Caco-2 (cell line): ENCODE results near the gene BRSK2. TPM values are rescaled to one million over a fixed set of nuclear protein-coding genes. Genes with fewer than 3 reads are reported as not detected.

Source experiments
- BruUV-seq: library from RNA; stranded (reverse); fragments of 400-500 nt; replicated peaks from 2 replicates; lab custom pipeline; 2021; lab: Mats Ljungman, UMichigan
- CTCF ChIA-PET: fragments of 300-600 bp; sonication (Branson Sonifier 250); formaldehyde crosslinking; loops from one replicate; lab custom pipeline; 2022; ENCODE audit warnings: antibody characterized with exemption; lab: Charles Lee
- POLR2A ChIA-PET: fragments of 300-600 bp; sonication (Branson Sonifier 250); formaldehyde crosslinking; loops from one replicate; lab custom pipeline; 2022; ENCODE audit warnings: antibody characterized with exemption; lab: Charles Lee
- DNase-seq, 2 experiments: peaks; one replicate each; pipeline versions ENCODE4 v3.0.0 to v3.0.0-alpha.2; 2020 to 2022
- H3K27me3 ChIP-seq: replicated peaks from 2 replicates; pipeline ENCODE4 v1.6.0; 2011; ENCODE audit warnings: low read length; ENCODE audit not compliant: control insufficient read depth, insufficient read depth
- H3K36me3 ChIP-seq: 2 replicates; pipeline ENCODE4 v1.5.1; 2011; ENCODE audit warnings: low read length; ENCODE audit not compliant: control insufficient read depth, insufficient read depth
- H3K4me1 ChIP-seq: fragments of 250-450 bp; sonication (Bioruptor Pico); 2 replicates; pipeline ENCODE4 v1.5.1; 2020; ENCODE audit warnings: mild to moderate bottlenecking
- H3K4me3 ChIP-seq: 2 replicates; pipeline ENCODE4 v1.5.1; 2011; ENCODE audit warnings: low read depth, mild to moderate bottlenecking, control low read depth, low read length
- H3K9me3 ChIP-seq: fragments of 250-450 bp; sonication (Bioruptor Pico); 2 replicates; pipeline ENCODE4 v1.5.1; 2020; ENCODE audit warnings: mild to moderate bottlenecking, moderate library complexity
- H3K27ac Mint-ChIP-seq: one replicate; pipeline ENCODE4 v1.8.0; 2022; ENCODE audit warnings: mixed read lengths; ENCODE audit not compliant: unreplicated experiment
- H3K27me3 Mint-ChIP-seq: one replicate; pipeline ENCODE4 v1.8.0; 2022; ENCODE audit warnings: mixed read lengths; ENCODE audit not compliant: insufficient read depth, unreplicated experiment
- H3K36me3 Mint-ChIP-seq: one replicate; pipeline ENCODE4 v1.8.0; 2022; ENCODE audit warnings: mild to moderate bottlenecking, mixed read lengths; ENCODE audit not compliant: insufficient read depth, unreplicated experiment
- H3K4me1 Mint-ChIP-seq: one replicate; pipeline ENCODE4 v1.8.0; 2022; ENCODE audit warnings: low read depth, mixed read lengths; ENCODE audit not compliant: unreplicated experiment
- H3K4me3 Mint-ChIP-seq: one replicate; pipeline ENCODE4 v1.8.0; 2022; ENCODE audit warnings: mild to moderate bottlenecking, moderate library complexity, mixed read lengths; ENCODE audit not compliant: unreplicated experiment
- H3K9me3 Mint-ChIP-seq: one replicate; pipeline ENCODE4 v1.8.0; 2022; ENCODE audit warnings: mixed read lengths; ENCODE audit not compliant: unreplicated experiment
- CTCF ChIP-seq, 2 experiments: fragments of 200-600 bp in 1 of 2; IDR thresholded peaks; 1 replicate in 1 of 2; 2 replicates in 1 of 2; pipeline versions ENCODE4 v1.5.1 to v1.8.0; 2011 to 2022; ENCODE audit warnings: antibody characterized with exemption in 1 of 2, control low read depth in 1 of 2, inconsistent platforms in 1 of 2, low read depth in 1 of 2, low read length in 1 of 2, mild to moderate bottlenecking in 1 of 2, moderate library complexity in 1 of 2; ENCODE audit not compliant: insufficient read depth in 1 of 2, severe bottlenecking in 1 of 2, unreplicated experiment in 1 of 2
- intact Hi-C: fragments of 100-400 bp; cut with micrococcal nuclease; formaldehyde crosslinking; loops from one replicate; pipeline ENCODE4 v1.10.0; 2022; ENCODE audit not compliant: unreplicated experiment
- total RNA-seq: library from RNA; stranded (reverse); gene quantifications from 2 replicates; pipeline ENCODE4 v1.2.3, GENCODE V29; 2022

Gene BRSK2
- total RNA-seq, 1 experiment from 2014 or later: 32.8 TPM

- CTCF ChIA-PET: no interaction called here
- H3K27me3 Mint-ChIP-seq: no peaks in the 10 kb centered on the region
- no peaks in the 10 kb centered on the region for H3K27me3 ChIP-seq
- H3K4me1 ChIP-seq: no peaks in the 10 kb centered on the region
- DNase-seq: no peak
- no peaks in the 10 kb centered on the region for H3K4me1 Mint-ChIP-seq
- no peak overlapping the region for H3K4me3 ChIP-seq
- H3K36me3 ChIP-seq: no peaks in the 10 kb centered on the region
- POLR2A ChIA-PET: no interaction called here
- no peaks in the 10 kb centered on the region for H3K9me3 ChIP-seq
- no peaks in the 10 kb centered on the region for H3K9me3 Mint-ChIP-seq
- no peak overlapping the region for H3K4me3 Mint-ChIP-seq
- H3K36me3 Mint-ChIP-seq: peaks cover 7% of the 10 kb centered on the region
- no peak overlapping the region for H3K27ac Mint-ChIP-seq
- TF ChIP-seq CTCF (IDR thresholded peaks at IDR 0.05; ENCODE audit: insufficient read depth in 1 of 2, low read depth in 1 of 2, low read length in 1 of 2, severe bottlenecking in 1 of 2, unreplicated experiment in 1 of 2): no peak
- BruUV-seq: no TSS peak
- intact Hi-C loops: no loop called here
Measured at GRCh38 chr11:1502954-1503707, 113.4 kb downstream of the BRSK2 start.

GRCh38 chr11:1503708-1504104 is 114.0 kb downstream of the BRSK2 start:
- DNase-seq: no peak
- peaks cover 6% of the 10 kb centered on the region for H3K36me3 Mint-ChIP-seq
- H3K4me1 Mint-ChIP-seq: no peaks in the 10 kb centered on the region
- no TSS peak for BruUV-seq
- H3K4me3 ChIP-seq: no peak overlapping the region
- no peak overlapping the region for H3K4me3 Mint-ChIP-seq
- no peaks in the 10 kb centered on the region for H3K9me3 Mint-ChIP-seq
- no peaks in the 10 kb centered on the region for H3K9me3 ChIP-seq
- no peak overlapping the region for H3K27ac Mint-ChIP-seq
- POLR2A ChIA-PET: no interaction called here
- no peak for TF ChIP-seq CTCF (IDR thresholded peaks at IDR 0.05; ENCODE audit: insufficient read depth in 1 of 2, low read depth in 1 of 2, low read length in 1 of 2, severe bottlenecking in 1 of 2, unreplicated experiment in 1 of 2)
- CTCF ChIA-PET: no interaction called here
- no peaks in the 10 kb centered on the region for H3K36me3 ChIP-seq
- no peaks in the 10 kb centered on the region for H3K4me1 ChIP-seq
- H3K27me3 ChIP-seq: no peaks in the 10 kb centered on the region
- intact Hi-C loops: no loop called here
- no peaks in the 10 kb centered on the region for H3K27me3 Mint-ChIP-seq

- intact Hi-C loops: no loop called here
- Mint-ChIP-seq H3K36me3 (peaks cover 1% of the 10 kb centered on the region), H3K27me3 (no peaks in the 10 kb centered on the region), H3K27ac (no peak overlapping the region), H3K4me3 (no peak overlapping the region), H3K4me1 (no peaks in the 10 kb centered on the region), H3K9me3 (no peaks in the 10 kb centered on the region)
- no peak for TF ChIP-seq CTCF (IDR thresholded peaks at IDR 0.05; ENCODE audit: insufficient read depth in 1 of 2, low read depth in 1 of 2, low read length in 1 of 2, severe bottlenecking in 1 of 2, unreplicated experiment in 1 of 2)
- ChIA-PET CTCF (no interaction called here), POLR2A (no interaction called here)
- Histone ChIP-seq H3K27me3 (no peaks in the 10 kb centered on the region), H3K9me3 (no peaks in the 10 kb centered on the region), H3K36me3 (no peaks in the 10 kb centered on the region), H3K4me3 (no peak overlapping the region), H3K4me1 (no peaks in the 10 kb centered on the region)
- BruUV-seq: no TSS peak
- no peak for DNase-seq
Measured at GRCh38 chr11:1504138-1504537, 114.4 kb downstream of the BRSK2 start.
